ENCODE data around the gene NCOA3. TPM values are rescaled to one million over a fixed set of nuclear protein-coding genes. Genes with fewer than 3 reads are reported as not detected.
A peak's percentile ranks its signal among the peaks of the same experiment; 100 is the strongest.

The NCOA3 gene
- total RNA-seq, 1 donor from 2014 or later = 42.8 TPM

GRCh38 chr20:47642118-47642517 is 140.4 kb downstream of the NCOA3 start:
- TF ChIP-seq CTCF (IDR thresholded peaks at IDR 0.05; ENCODE audit: unreplicated experiment) = no peak
- no peak for DNase-seq (ENCODE audit: low spot score, unreplicated experiment)
- Mint-ChIP-seq H3K36me3 (ENCODE audit: insufficient read depth) (peaks cover 48% of the 10 kb centered on the region), H3K9me3 (ENCODE audit: low read depth) (no peaks in the 10 kb centered on the region), H3K27me3 (no peaks in the 10 kb centered on the region), H3K4me3 (ENCODE audit: low read depth) (no peak overlapping the region), H3K4me1 (ENCODE audit: low read depth) (no peaks in the 10 kb centered on the region), H3K27ac (peak overlapping the region; percentile 34)

GRCh38 chr20:47642624-47643023 is 140.9 kb downstream of the NCOA3 start:
- Mint-ChIP-seq H3K36me3 (ENCODE audit: insufficient read depth) (peaks cover 43% of the 10 kb centered on the region), H3K27ac (no peak overlapping the region), H3K9me3 (ENCODE audit: low read depth) (no peaks in the 10 kb centered on the region)

GRCh38 chr20:47645632-47646031 is 143.9 kb downstream of the NCOA3 start:
- Mint-ChIP-seq H3K4me1 (ENCODE audit: low read depth) (no peaks in the 10 kb centered on the region), H3K36me3 (ENCODE audit: insufficient read depth) (peaks cover 34% of the 10 kb centered on the region), H3K27ac (no peak overlapping the region), H3K4me3 (ENCODE audit: low read depth) (no peak overlapping the region), H3K9me3 (ENCODE audit: low read depth) (no peaks in the 10 kb centered on the region), H3K27me3 (no peaks in the 10 kb centered on the region)
- TF ChIP-seq CTCF (IDR thresholded peaks at IDR 0.05; ENCODE audit: unreplicated experiment) = no peak
- no peak for DNase-seq (ENCODE audit: low spot score, unreplicated experiment)

More at GRCh38 chr20:47642624-47643023, 140.9 kb downstream of the NCOA3 start:
- Mint-ChIP-seq H3K4me3 (ENCODE audit: low read depth) (no peak overlapping the region), H3K27me3 (no peaks in the 10 kb centered on the region), H3K4me1 (ENCODE audit: low read depth) (no peaks in the 10 kb centered on the region)
- DNase-seq (ENCODE audit: low spot score, unreplicated experiment) = no peak
- no peak for TF ChIP-seq CTCF (IDR thresholded peaks at IDR 0.05; ENCODE audit: unreplicated experiment)

GRCh38 chr20:47647994-47648393 is 146.3 kb downstream of the NCOA3 start:
- Mint-ChIP-seq H3K9me3 (ENCODE audit: low read depth) (no peaks in the 10 kb centered on the region), H3K27ac (no peak overlapping the region), H3K4me3 (ENCODE audit: low read depth) (no peak overlapping the region), H3K36me3 (ENCODE audit: insufficient read depth) (peaks cover 30% of the 10 kb centered on the region), H3K4me1 (ENCODE audit: low read depth) (no peaks in the 10 kb centered on the region), H3K27me3 (no peaks in the 10 kb centered on the region)
- TF ChIP-seq CTCF (IDR thresholded peaks at IDR 0.05; ENCODE audit: unreplicated experiment) = no peak
- DNase-seq (ENCODE audit: low spot score, unreplicated experiment) = no peak

GRCh38 chr20:47648943-47649342 is 147.3 kb downstream of the NCOA3 start:
- no peak for DNase-seq (ENCODE audit: low spot score, unreplicated experiment)
- H3K36me3 Mint-ChIP-seq (ENCODE audit: insufficient read depth) = peaks cover 24% of the 10 kb centered on the region
- TF ChIP-seq CTCF (IDR thresholded peaks at IDR 0.05; ENCODE audit: unreplicated experiment) = no peak
- H3K27me3 Mint-ChIP-seq = no peaks in the 10 kb centered on the region
- H3K27ac Mint-ChIP-seq = no peak overlapping the region
- H3K4me3 Mint-ChIP-seq (ENCODE audit: low read depth) = no peak overlapping the region
- H3K9me3 Mint-ChIP-seq (ENCODE audit: low read depth) = no peaks in the 10 kb centered on the region
- no peaks in the 10 kb centered on the region for H3K4me1 Mint-ChIP-seq (ENCODE audit: low read depth)
